Esophagus squamous epithelium (tissue), 5 donors: ENCODE results near the gene EVC. TPM values are rescaled to one million over a fixed set of nuclear protein-coding genes. Genes with fewer than 3 reads are reported as not detected.

Source experiments
- DNase-seq: peaks from one replicate; lab custom pipeline; 2025; lab: John Stamatoyannopoulos, UW
- H3K27ac ChIP-seq, 4 donors: fragments of 200-600 bp; sonication (generic); one replicate each; pipeline ENCODE4 v1.5.1; 2016 to 2019; ENCODE audit warnings: mild to moderate bottlenecking in 1 of 4
- H3K27me3 ChIP-seq, 4 donors: fragments of 200-600 bp; sonication (generic); 1 replicate in 3 of 4; 2 replicates in 1 of 4; pipeline versions ENCODE4 v1.5.1 to v1.6.0; 2017 to 2021; ENCODE audit warnings: antibody characterized with exemption in 1 of 4
- H3K36me3 ChIP-seq, 3 donors: fragments of 200-600 bp; sonication (generic); one replicate each; pipeline ENCODE4 v1.5.1; 2016 to 2019
- H3K4me1 ChIP-seq, 3 donors: fragments of 200-600 bp; sonication (generic); one replicate each; pipeline ENCODE4 v1.5.1; 2017 to 2019
- H3K4me3 ChIP-seq, 4 donors: fragments of 200-600 bp; sonication (generic); 1 replicate in 3 of 4; 2 replicates in 1 of 4; pipeline ENCODE4 v1.5.1; 2016 to 2019; ENCODE audit warnings: mild to moderate bottlenecking in 2 of 4, moderate library complexity in 1 of 4
- H3K9me3 ChIP-seq, 3 donors: fragments of 200-600 bp; sonication (generic); one replicate each; pipeline ENCODE4 v1.5.1; 2016 to 2019
- CTCF ChIP-seq, 6 experiments: fragments of 450-650 bp in 4 of 6; fragments of 200-600 bp in 2 of 6; sonication (generic) in 2 of 6; IDR thresholded peaks; one replicate each; pipeline ENCODE4 v1.5.1; 2016 to 2019; ENCODE audit warnings: antibody characterized with exemption in 6 of 6, mild to moderate bottlenecking in 4 of 6, moderate library complexity in 4 of 6
- POLR2A ChIP-seq, 4 donors: fragments of 450-650 bp; IDR thresholded peaks; one replicate each; pipeline ENCODE4 v1.6.1; 2017; ENCODE audit warnings: antibody characterized with exemption in 4 of 4, mild to moderate bottlenecking in 4 of 4, moderate library complexity in 3 of 4
- WGBS, 2 donors: methylation state at CpG; one replicate each; pipeline ENCODE4 v1.1.5; 2018; 5-methylcytosine and 5-hydroxymethylcytosine counted together
- intact Hi-C: fragments of 100-400 bp; cut with DNase I; formaldehyde crosslinking; loops from one replicate; pipeline ENCODE4 v1.15.0; 2022
- total RNA-seq, 4 donors: library from RNA; depleted of rRNA; stranded (reverse); fragments of >200 nt; gene quantifications; one replicate each; pipeline ENCODE4 v1.1.0, GENCODE V29; 2016
- donor health status: DM: yes; HTN: yes; CAD: no.

EVC gene
- total RNA-seq, 4 donors from 2014 or later, result 4.2 to 17.2 (median 6.3) TPM

GRCh38 chr4:5706486-5707290, 4.3 kb upstream of the EVC start:
- intact Hi-C loops, result no loop called here
- no peak for TF ChIP-seq POLR2A (IDR thresholded peaks at IDR 0.05)
- no peak for TF ChIP-seq CTCF (IDR thresholded peaks at IDR 0.05)
- Histone ChIP-seq H3K9me3 (no peaks in the 10 kb centered on the region), H3K27me3 (peaks cover 0 to 13% (median 0%) of the 10 kb centered on the region in 4 donors), H3K4me3 (peak overlapping the region in 1 of 4 donors; percentile 88), H3K36me3 (peaks cover 0 to 9% (median 0%) of the 10 kb centered on the region in 3 donors), H3K27ac (no peak overlapping the region), H3K4me1 (peaks cover 26 to 63% (median 29%) of the 10 kb centered on the region in 3 donors)
- 91 to 94% methylated on average over 1 to 10 of the region's 11 CpGs for WGBS, 2 donors
- no peak for DNase-seq

DNA sequence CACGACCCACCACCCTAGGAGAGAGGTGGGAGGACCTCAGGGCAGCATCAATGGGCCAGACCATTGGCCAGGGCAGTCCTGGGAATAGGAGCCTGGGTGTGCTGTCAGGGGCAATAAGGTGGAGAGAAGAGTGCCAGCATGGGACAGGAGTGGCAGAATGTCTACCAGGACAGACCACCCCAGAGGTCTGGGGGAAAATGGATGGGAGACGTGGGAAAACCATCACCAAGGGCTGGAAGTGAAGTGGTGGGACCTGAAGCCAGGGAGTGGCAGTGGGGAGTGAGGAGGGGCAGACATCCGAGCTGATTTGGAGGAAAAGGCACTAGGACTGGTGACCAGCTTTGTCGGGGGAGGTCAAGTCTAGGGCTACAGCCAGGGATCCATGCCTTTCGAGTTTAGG, 3.6 kb upstream of the EVC start:
- TF ChIP-seq POLR2A (IDR thresholded peaks at IDR 0.05) (no peak), CTCF (IDR thresholded peaks at IDR 0.05) (no peak)
- H3K27ac ChIP-seq, result peak overlapping the region; percentile 84 to 89 (median 86)
- 37 to 43% methylated on average over 4 to 5 of the region's 5 CpGs for WGBS, 2 donors
- no peak for DNase-seq
- intact Hi-C loops, result no loop called here
- H3K36me3 ChIP-seq, result peaks cover 0 to 7% (median 0%) of the 10 kb centered on the region in 3 donors
- H3K4me3 ChIP-seq, result peak overlapping the region; percentile 52 to 88 (median 68)
- H3K4me1 ChIP-seq, result peaks cover 32 to 70% (median 33%) of the 10 kb centered on the region in 3 donors
- peaks cover 0 to 13% (median 0%) of the 10 kb centered on the region in 4 donors for H3K27me3 ChIP-seq
- no peaks in the 10 kb centered on the region for H3K9me3 ChIP-seq

- H3K4me1 ChIP-seq, result peaks cover 32 to 76% (median 34%) of the 10 kb centered on the region in 3 donors
- H3K9me3 ChIP-seq, result no peaks in the 10 kb centered on the region
- 3 to 14% methylated on average over 1 to 21 of the region's 41 CpGs for WGBS, 2 donors
- peak overlapping the region; percentile 84 to 89 (median 86) for H3K27ac ChIP-seq
- peak overlapping the region; percentile 52 to 88 (median 68) for H3K4me3 ChIP-seq
- peaks cover 0 to 13% (median 0%) of the 10 kb centered on the region in 4 donors for H3K27me3 ChIP-seq
- TF ChIP-seq CTCF (IDR thresholded peaks at IDR 0.05) (peak in 1 of 6 experiments; percentile 5), POLR2A (IDR thresholded peaks at IDR 0.05) (no peak)
- DNase-seq, result no peak
- peaks cover 0 to 7% (median 0%) of the 10 kb centered on the region in 3 donors for H3K36me3 ChIP-seq
- intact Hi-C loops, result no loop called here
Observed at GRCh38 chr4:5707778-5708448, 3.1 kb upstream of the EVC start.

DNA sequence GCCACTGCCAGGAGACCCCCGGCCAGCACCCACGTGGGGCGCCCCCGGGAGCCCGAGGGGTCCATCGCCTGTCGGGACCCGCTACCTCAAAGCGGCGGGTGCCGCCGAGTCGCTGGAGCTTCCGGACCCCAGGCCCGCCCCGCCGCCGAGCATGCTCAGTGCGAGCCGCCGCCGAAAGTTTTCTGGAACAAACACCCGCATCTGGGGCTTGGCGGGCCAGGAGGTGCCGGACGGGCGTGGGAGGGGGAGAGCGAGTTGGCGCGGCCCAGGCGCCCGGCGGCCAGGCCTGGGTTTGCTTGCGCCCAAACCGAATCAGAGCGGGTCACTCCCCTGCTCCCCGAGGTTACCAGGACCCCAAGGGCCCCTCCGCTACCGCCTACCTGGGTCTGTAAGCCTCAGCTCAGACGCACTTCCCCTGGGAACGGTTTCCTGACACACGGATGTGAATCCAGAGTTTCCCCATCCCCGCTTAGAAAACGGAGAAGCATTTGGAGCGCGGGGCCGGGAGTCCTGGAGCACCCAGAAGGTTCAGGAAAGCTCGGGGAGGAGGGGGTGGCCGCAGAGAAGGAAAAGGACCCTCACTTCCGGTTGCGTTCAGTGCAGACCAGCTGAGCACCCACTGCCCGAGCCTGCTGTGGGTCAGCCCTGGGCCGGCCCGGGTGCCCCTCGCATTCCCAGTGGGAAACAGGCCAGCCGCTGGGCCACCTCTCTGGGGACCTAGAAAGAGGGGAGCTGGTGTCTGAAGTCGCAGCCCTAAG, 2.4 kb upstream of the EVC start, which contains the start of gene EVC2:
EVC2 (minus strand) TSS at position 111 of the 758 bp plus-strand sequence; CDS start at position 65, 46 bp downstream.
- peak within 1 kb of the TSS; percentile 84 to 89 (median 86) for H3K27ac ChIP-seq
- peaks cover 0 to 7% (median 0%) of the 10 kb centered on the region in 3 donors for H3K36me3 ChIP-seq
- 36 to 40% methylated on average over 1 to 14 of the region's 57 CpGs for WGBS, 2 donors
- H3K27me3 ChIP-seq, result peaks cover 0 to 13% (median 0%) of the 10 kb centered on the region in 4 donors
- peak in 2 of 4 donors; percentile 56 to 60 for TF ChIP-seq POLR2A (IDR thresholded peaks at IDR 0.05)
- no peak for TF ChIP-seq CTCF (IDR thresholded peaks at IDR 0.05)
- peak within 1 kb of the TSS; percentile 52 to 88 (median 68) for H3K4me3 ChIP-seq
- intact Hi-C loops, result no loop called here
- H3K9me3 ChIP-seq, result no peaks in the 10 kb centered on the region
- peaks cover 32 to 76% (median 34%) of the 10 kb centered on the region in 3 donors for H3K4me1 ChIP-seq
- no peak for DNase-seq
